Activated CD4-positive, alpha-beta T cell treated with anti-CD3 and anti-CD28 coated beads, Interleukin-2, amount 50 U/mL, for 1 hour (primary cell): ENCODE data around the gene PPFIA4.

Source experiments
- DNase-seq: peaks from one replicate; pipeline ENCODE4 v3.0.0-alpha.2; 2020

The PPFIA4 gene

GRCh38 chr1:203085528-203086406 lies 59.5 kb downstream of the PPFIA4 start, which contains the start of gene MYOG:
MYOG (minus strand) TSS chr1:203086012; CDS start chr1:203085961, 51 bp downstream.
- no peak for DNase-seq

GRCh38 chr1:203086992-203087763 lies 60.9 kb downstream of the PPFIA4 start:
- DNase-seq: no peak

GRCh38 chr1:203088441-203088840 lies 62.1 kb downstream of the PPFIA4 start:
- DNase-seq: no peak

GRCh38 chr1:203089001-203089650 lies 62.8 kb downstream of the PPFIA4 start:
- no peak for DNase-seq

GRCh38 chr1:203089651-203090045 lies 63.4 kb downstream of the PPFIA4 start:
- DNase-seq: no peak

DNA sequence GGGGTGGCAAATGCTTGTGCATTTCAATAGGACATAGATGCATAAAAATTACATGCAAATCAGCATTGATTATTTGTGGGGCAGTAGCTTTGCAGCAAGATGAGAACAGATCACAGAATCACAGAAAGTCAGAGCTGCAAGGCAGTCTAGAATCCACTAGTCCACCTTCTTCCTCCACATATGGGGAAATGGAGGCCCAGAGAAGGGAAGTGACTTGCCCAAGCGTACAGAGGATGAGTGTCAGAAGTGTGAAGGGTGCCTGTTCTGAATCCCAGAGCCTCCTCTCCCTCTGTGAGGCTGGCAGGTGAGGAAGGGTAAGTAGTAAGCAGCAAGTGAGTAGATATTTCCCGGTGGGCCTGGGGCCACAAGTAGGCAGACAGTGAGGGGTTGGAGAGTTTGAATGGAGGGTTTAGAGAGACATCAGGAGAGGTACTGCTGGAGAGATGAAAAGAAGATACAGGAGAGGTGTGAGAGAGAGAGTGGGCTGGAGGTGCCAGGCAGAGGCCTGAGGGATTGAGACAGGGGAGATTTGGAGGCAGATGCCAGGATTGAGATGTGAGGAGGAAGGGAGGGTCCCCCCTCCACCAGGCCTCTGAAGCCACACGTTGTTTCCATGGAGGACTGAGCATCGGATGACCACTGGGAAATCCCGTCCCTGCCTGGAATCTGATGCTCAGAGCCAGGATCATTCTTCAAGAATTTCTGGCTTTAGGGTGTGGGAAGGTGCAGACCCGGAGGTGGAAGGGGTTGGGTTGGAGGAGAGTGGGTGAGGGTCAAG lies 64.3 kb downstream of the PPFIA4 start:
- DNase-seq: no peak

GRCh38 chr1:203091199-203091477 lies 64.8 kb downstream of the PPFIA4 start:
- no peak for DNase-seq

DNA sequence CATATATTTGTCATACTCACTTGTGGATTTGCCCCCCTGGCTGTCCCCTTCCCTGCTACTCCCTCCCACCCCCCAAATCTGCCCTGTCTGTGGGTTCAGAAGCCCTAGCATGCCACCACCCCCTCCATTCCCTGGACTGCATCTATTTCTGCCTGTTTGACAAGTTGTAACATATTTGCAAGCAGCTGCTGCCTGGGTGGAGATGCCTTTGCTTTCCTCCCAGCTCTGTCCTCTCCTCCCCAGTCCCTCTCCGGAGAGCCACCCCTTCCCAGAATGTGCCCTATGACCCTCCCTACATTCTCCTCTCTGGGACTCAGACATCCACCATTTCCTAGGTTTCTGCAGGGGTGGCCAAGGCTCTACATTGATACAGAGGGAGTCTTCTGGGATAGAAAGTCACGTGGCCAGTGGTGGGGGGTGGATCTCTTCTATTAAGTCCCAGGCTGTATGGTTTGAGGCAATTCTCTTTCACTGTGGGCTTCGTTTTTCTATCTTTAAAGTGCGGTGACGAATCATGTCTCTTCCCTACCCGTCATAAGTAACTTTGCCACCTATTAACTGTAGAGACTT lies 65.6 kb downstream of the PPFIA4 start:
- no peak for DNase-seq

- DNase-seq: no peak
These were observed 67.6 kb downstream of the PPFIA4 start for GRCh38 chr1:203093754-203094410.

GRCh38 chr1:203095061-203095690 lies 68.9 kb downstream of the PPFIA4 start:
- DNase-seq: no peak

GRCh38 chr1:203096566-203096965 lies 70.3 kb downstream of the PPFIA4 start:
- DNase-seq: no peak

DNA sequence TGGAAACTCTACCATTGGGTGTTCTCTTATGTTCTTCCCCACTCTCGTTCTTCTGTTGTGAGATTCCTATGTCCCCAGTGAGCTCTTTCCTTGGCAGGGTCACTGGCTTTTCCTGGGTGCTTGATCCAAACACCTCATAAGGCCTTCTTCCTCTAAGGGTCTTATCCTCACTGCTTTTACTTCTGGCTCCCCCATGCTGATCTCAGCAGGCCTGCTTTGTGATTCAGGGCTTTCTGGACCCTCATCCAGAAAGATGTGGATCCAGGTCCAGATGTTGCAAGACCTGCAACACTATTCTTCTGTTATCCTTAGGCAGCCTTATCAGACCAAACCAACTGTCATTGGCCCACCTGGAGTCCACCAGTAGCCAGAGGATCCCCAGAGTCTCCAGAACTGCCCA lies 70.7 kb downstream of the PPFIA4 start:
- no peak for DNase-seq

DNA sequence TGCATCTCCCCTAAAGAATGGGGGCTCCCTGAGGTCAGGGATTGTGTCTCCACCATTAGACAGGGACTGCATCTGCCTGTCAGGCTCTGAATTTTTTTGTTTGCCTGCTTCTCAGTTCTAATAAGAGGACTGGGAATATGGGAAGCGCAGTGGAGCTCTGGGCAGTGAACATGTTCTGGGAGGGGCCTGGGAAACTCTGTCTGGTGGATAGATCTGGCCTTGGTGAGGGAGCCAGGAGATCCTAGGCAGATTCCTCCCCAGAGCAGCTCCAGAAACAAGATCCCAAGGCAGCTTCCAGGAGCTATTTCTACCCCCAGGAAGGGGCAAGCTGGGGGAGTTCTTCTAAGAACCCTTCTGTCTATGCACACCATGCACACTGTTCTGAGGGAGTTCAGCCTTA lies 72.2 kb downstream of the PPFIA4 start:
- DNase-seq: no peak

DNA sequence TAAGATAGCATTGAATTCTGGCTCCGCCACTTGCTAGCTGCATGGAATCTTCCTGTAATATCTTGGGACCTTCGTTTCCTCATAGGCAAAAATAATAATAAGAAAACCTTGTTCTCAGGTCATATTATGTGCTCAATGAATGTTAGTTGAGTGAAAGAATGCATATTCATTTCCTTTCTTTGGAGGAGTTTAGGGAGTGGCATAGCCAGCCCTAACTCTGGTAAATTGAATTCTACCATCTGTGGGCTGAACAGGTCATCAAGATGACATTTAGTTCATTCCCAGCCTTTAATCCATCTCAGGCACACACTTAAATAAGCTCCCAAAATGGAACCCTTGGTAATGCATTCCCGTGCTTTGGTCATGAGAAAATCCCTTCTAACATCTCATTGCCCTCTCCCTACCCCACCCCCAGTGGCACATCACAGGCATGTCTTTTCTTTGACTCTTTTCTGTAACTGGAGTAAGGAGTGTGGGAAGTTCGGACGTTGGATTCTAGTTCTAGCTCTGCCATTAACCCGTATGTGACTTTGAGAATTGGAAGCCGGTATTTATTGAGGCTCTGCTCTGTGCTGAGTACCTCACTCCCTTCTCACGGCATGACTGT lies 72.7 kb downstream of the PPFIA4 start:
- no peak for DNase-seq

GRCh38 chr1:203099805-203100515 lies 73.7 kb downstream of the PPFIA4 start:
- DNase-seq: no peak

DNA sequence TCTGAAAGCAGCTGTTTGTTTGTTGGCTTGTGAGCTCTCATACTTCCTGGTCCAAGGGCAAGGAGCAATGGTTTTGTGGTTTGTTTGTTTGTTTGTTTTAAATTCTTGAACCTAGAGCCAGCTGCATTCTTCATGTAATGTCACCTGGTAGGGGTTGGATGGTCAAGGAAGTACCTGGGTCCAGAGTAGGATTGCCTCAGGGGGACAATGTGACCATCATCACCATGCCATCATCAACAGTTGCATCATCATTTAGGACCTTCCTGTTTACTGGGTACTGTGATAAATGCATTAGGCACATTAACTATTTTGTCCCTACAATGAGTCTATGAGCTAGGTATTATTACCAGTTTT lies 74.2 kb downstream of the PPFIA4 start:
- DNase-seq: no peak

DNA sequence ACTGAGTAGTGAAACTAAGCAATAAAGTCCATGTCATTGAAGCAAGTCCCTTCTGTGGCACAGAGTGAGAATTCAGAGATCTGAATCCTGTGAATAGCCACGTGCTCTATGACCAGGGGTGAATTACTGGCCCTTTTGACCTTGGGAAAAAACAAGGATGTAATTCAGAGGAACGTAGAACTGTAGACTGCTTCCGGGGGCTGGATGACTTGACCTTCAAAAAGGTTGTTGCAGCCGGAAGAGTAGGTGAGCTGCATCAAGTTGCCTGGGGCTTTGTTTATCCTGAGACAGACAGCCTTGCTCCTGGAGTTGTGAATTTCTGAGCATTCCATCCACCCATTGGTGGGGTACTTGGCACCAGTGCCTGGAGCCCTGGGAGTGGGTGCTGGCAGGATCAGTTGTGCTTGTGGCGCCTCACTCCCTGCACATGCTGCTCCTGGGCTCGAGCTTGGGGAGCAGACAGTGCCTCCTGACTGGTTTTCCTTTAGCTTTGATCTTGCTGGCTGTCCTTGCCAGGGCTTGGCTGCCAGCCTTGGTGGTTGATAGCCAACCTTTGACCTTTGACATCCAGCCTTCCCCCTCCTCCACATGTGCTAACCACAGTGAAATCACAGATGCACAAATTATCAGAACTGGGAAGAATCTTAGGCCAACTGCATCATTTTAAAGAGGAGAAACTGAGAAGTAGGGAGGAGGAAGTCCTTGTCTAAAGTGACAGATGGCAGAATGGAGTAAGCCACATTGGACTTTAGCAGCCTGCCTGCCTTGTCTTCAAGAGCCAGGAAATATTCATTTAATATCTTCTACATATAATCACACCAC lies 75.7 kb downstream of the PPFIA4 start:
- no peak for DNase-seq

DNA sequence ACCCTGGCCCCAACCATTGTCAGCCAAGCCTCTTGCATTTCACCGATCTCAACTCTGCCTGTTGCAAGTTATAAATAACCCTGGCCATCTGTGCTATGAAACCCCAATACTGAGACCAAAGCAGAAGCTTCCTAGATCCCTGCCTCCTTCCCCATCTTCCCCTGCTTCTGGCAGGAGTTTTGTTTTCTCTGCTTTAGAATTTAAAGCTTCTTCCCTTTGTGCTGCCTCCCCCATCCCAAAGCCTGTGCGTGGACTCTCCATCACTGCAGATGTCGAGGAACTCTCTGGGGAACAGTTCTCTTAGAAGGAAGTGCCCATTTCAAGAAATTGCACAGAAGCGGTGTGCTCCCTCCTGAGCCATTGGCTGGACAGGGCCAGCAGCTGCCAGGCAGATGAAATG lies 76.9 kb downstream of the PPFIA4 start:
- no peak for DNase-seq

GRCh38 chr1:203103829-203104495 lies 77.7 kb downstream of the PPFIA4 start:
- DNase-seq: no peak
